Endothelial cell of umbilical vein (primary cell): Measurements from ENCODE around the gene ASTN1. TPM values are rescaled to one million over a fixed set of nuclear protein-coding genes. Genes with fewer than 3 reads are reported as not detected.

Experiments used
- BruUV-seq: library from RNA; stranded (reverse); fragments of 400-500 nt; replicated peaks from 2 replicates; lab custom pipeline; 2021; lab: Mats Ljungman, UMichigan
- CTCF ChIA-PET: fragments of 300-600, 350-600 bp; sonication (Branson Sonifier 250); formaldehyde crosslinking; loops from one replicate; lab custom pipeline; 2021; ENCODE audit warnings: antibody characterized with exemption, inconsistent platforms; lab: Charles Lee
- POLR2A ChIA-PET: fragments of 300-600, 350-600 bp; sonication (Branson Sonifier 250); formaldehyde crosslinking; loops from one replicate; lab custom pipeline; 2021; ENCODE audit warnings: antibody characterized with exemption, inconsistent platforms; lab: Charles Lee
- DNase-seq: peaks from one replicate; pipeline ENCODE4 v3.0.0-alpha.2; 2011; ENCODE audit warnings: low read depth, low spot score
- FAIRE-seq: peaks from 2 replicates; lab custom pipeline; 2011; peaks lifted over from hg19 to GRCh38; lab: Jason Lieb, UNC
- H2AFZ ChIP-seq: 2 replicates; pipeline ENCODE4 v1.6.0; 2012; ENCODE audit warnings: low read depth, low read length, control low read depth, inconsistent platforms
- H3K27ac ChIP-seq: 2 replicates; pipeline ENCODE4 v1.5.1; 2011; ENCODE audit warnings: low read depth, mild to moderate bottlenecking, control low read depth, low read length, moderate library complexity; ENCODE audit not compliant: insufficient read depth
- H3K27me3 ChIP-seq, 2 experiments: 2 replicates each; pipeline versions ENCODE4 v1.6.0 to v1.6.1; 2011; ENCODE audit warnings: low read length in 2 of 2, mixed read lengths in 1 of 2; ENCODE audit not compliant: control insufficient read depth in 2 of 2, insufficient read depth in 2 of 2
- H3K36me3 ChIP-seq, 2 experiments: 2 replicates in 1 of 2; 3 replicates in 1 of 2; pipeline ENCODE4 v1.5.1; 2011; ENCODE audit warnings: low read length in 2 of 2, mild to moderate bottlenecking in 1 of 2, moderate library complexity in 1 of 2; ENCODE audit not compliant: control insufficient read depth in 2 of 2, insufficient read depth in 2 of 2; ENCODE audit errors: extremely low read depth in 1 of 2
- H3K4me1 ChIP-seq: 3 replicates; pipeline ENCODE4 v1.5.1; 2011; ENCODE audit warnings: mild to moderate bottlenecking, low read length; ENCODE audit not compliant: control insufficient read depth, insufficient read depth; ENCODE audit errors: extremely low read depth
- H3K4me2 ChIP-seq: 2 replicates; pipeline ENCODE4 v1.6.1; 2011; ENCODE audit warnings: low read length, control low read depth, mixed read lengths; ENCODE audit not compliant: insufficient read depth
- H3K4me3 ChIP-seq, 3 experiments: fragments of 200-600 bp in 1 of 3; sonication (generic), shearing (Covaris generic) in 1 of 3; replicated peaks in 1 of 3; 2 replicates each; pipeline ENCODE4 v1.5.1; 2011 to 2016; ENCODE audit warnings: control low read depth in 3 of 3, low read length in 3 of 3, mild to moderate bottlenecking in 2 of 3, inconsistent platforms in 1 of 3, low read depth in 1 of 3, moderate library complexity in 1 of 3; ENCODE audit not compliant: insufficient read depth in 1 of 3
- H3K79me2 ChIP-seq: 2 replicates; pipeline ENCODE4 v1.6.0; 2012; ENCODE audit warnings: low read length, inconsistent platforms; ENCODE audit not compliant: control insufficient read depth, insufficient read depth
- H3K9ac ChIP-seq: replicated peaks from 2 replicates; pipeline ENCODE3; 2011; ENCODE audit warnings: low read length, control low read depth; ENCODE audit not compliant: insufficient read depth; ENCODE audit errors: extremely low read depth
- H3K9me1 ChIP-seq: replicated peaks from 3 replicates; pipeline ENCODE4 v1.6.0; 2011; ENCODE audit warnings: mild to moderate bottlenecking, low read length; ENCODE audit not compliant: control insufficient read depth, insufficient read depth; ENCODE audit errors: extremely low read depth
- H3K9me3 ChIP-seq: replicated peaks from 2 replicates; pipeline ENCODE4 v1.5.1; 2012; ENCODE audit warnings: low read length, inconsistent platforms; ENCODE audit not compliant: control insufficient read depth, insufficient read depth
- H4K20me1 ChIP-seq: replicated peaks from 2 replicates; pipeline ENCODE3; 2011; ENCODE audit warnings: mild to moderate bottlenecking, low read length; ENCODE audit not compliant: control insufficient read depth, insufficient read depth; ENCODE audit errors: extremely low read depth
- EZH2 ChIP-seq: IDR thresholded peaks from 2 replicates; pipeline ENCODE4 v1.6.1; 2012; ENCODE audit warnings: borderline replicate concordance, low read depth, mild to moderate bottlenecking, moderate library complexity, low read length, inconsistent platforms; ENCODE audit not compliant: severe bottlenecking
- FOS ChIP-seq: IDR thresholded peaks from 2 replicates; pipeline ENCODE4 v1.6.1; 2011; ENCODE audit warnings: mild to moderate bottlenecking, low read length, moderate library complexity, borderline replicate concordance; ENCODE audit not compliant: insufficient read depth
- GATA2 ChIP-seq: IDR thresholded peaks from 2 replicates; pipeline ENCODE4 v1.7.0; 2011; ENCODE audit warnings: low read depth, mild to moderate bottlenecking, moderate library complexity, mixed read lengths, low read length; ENCODE audit not compliant: insufficient read length, insufficient read depth
- JUN ChIP-seq: IDR thresholded peaks from 2 replicates; pipeline ENCODE4 v1.6.1; 2011; ENCODE audit warnings: borderline replicate concordance, low read depth; ENCODE audit not compliant: insufficient read length, insufficient read depth
- MAX ChIP-seq: IDR thresholded peaks from 2 replicates; pipeline ENCODE4 v1.6.1; 2011; ENCODE audit not compliant: insufficient read depth, insufficient read length
- MYC ChIP-seq: IDR thresholded peaks from one replicate; pipeline ENCODE4 v1.6.1; 2011; ENCODE audit warnings: mild to moderate bottlenecking, low read depth, low read length
- POLR2A ChIP-seq: IDR thresholded peaks from 2 replicates; pipeline ENCODE4 v1.6.1; 2012; ENCODE audit warnings: low read depth, mild to moderate bottlenecking, control low read depth, low read length
- POLR2AphosphoS5 ChIP-seq: IDR thresholded peaks from 2 replicates; pipeline ENCODE4 v1.6.1; 2012; ENCODE audit warnings: low read depth, mild to moderate bottlenecking, control low read depth, low read length, moderate library complexity; ENCODE audit not compliant: insufficient read depth
- dilution Hi-C: fragments of 300-500 bp; cut with MboI; formaldehyde crosslinking; loops from one replicate; pipeline ENCODE4 v1.15.0; 2019; ENCODE audit warnings: low sequenced_read_pairs; ENCODE audit not compliant: extremely low pct_ligation_motif_present
- intact Hi-C: fragments of 100-400 bp; cut with micrococcal nuclease; formaldehyde crosslinking; loops from one replicate; pipeline ENCODE4 v1.10.0; 2022
- polyA plus RNA-seq, 4 experiments: library from polyadenylated mRNA; depleted of rRNA in 3 of 4; stranded (reverse) in 3 of 4; unstranded in 1 of 4; fragments of >200 nt; gene quantifications; 2 replicates each; pipeline versions ENCODE4 v1.2.1 to v1.2.3, GENCODE V29; 2011 to 2012; ENCODE audit warnings: missing spikeins in 1 of 4
- total RNA-seq: library from RNA; stranded (reverse); gene quantifications from 2 replicates; pipeline ENCODE4 v1.2.3, GENCODE V29; 2021
- TF ChIP-seq, protein P1 (sequence below), 2 donors: IDR thresholded peaks; 1 replicate in 1 of 2; 2 replicates in 1 of 2; pipeline ENCODE4 v1.5.1; 2011; ENCODE audit warnings: low read length in 2 of 2, mild to moderate bottlenecking in 2 of 2, moderate library complexity in 2 of 2, control low read depth in 1 of 2, inconsistent platforms in 1 of 2, low read depth in 1 of 2; ENCODE audit not compliant: insufficient read depth in 1 of 2; ENCODE audit errors: extremely low read depth in 1 of 2

The ASTN1 gene
- total and polyA plus RNA-seq, 2 donors (not counting 3 experiments of a cell fraction or from before 2014, with no cell fraction given), result 0.04 TPM; not detected in 1

GRCh38 chr1:176877557-176877956 lies 287.0 kb downstream of the ASTN1 start:
- dilution Hi-C loops, result no loop called here
- DNase-seq (no peak), FAIRE-seq (no peak)

More at GRCh38 chr1:176877557-176877956, 287.0 kb downstream of the ASTN1 start:
- no peak overlapping the region for H3K9ac ChIP-seq
- H3K4me1 ChIP-seq, result no peaks in the 10 kb centered on the region
- no peaks in the 10 kb centered on the region for H3K36me3 ChIP-seq
- H3K4me2 ChIP-seq, result no peak overlapping the region
- no peak for TF ChIP-seq JUN
- TF ChIP-seq FOS, result no peak
- TF ChIP-seq, protein P1, sequence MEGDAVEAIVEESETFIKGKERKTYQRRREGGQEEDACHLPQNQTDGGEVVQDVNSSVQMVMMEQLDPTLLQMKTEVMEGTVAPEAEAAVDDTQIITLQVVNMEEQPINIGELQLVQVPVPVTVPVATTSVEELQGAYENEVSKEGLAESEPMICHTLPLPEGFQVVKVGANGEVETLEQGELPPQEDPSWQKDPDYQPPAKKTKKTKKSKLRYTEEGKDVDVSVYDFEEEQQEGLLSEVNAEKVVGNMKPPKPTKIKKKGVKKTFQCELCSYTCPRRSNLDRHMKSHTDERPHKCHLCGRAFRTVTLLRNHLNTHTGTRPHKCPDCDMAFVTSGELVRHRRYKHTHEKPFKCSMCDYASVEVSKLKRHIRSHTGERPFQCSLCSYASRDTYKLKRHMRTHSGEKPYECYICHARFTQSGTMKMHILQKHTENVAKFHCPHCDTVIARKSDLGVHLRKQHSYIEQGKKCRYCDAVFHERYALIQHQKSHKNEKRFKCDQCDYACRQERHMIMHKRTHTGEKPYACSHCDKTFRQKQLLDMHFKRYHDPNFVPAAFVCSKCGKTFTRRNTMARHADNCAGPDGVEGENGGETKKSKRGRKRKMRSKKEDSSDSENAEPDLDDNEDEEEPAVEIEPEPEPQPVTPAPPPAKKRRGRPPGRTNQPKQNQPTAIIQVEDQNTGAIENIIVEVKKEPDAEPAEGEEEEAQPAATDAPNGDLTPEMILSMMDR (IDR thresholded peaks at IDR 0.05; ENCODE audit: extremely low read depth in 1 of 2, insufficient read depth in 1 of 2, low read depth in 1 of 2, low read length in 2 of 2), result no peak
- TF ChIP-seq POLR2AphosphoS5, result no peak
- TF ChIP-seq MAX, result no peak
- no peak for TF ChIP-seq EZH2
- no peak for TF ChIP-seq MYC
- no peak for TF ChIP-seq GATA2
- no peak for TF ChIP-seq POLR2A
- H3K9me1 ChIP-seq, result no peaks in the 10 kb centered on the region
- no peak overlapping the region for H3K4me3 ChIP-seq
- no peaks in the 10 kb centered on the region for H3K9me3 ChIP-seq
- H2AFZ ChIP-seq, result no peak overlapping the region
- H3K27ac ChIP-seq, result no peak overlapping the region
- no peaks in the 10 kb centered on the region for H3K79me2 ChIP-seq
- ChIA-PET CTCF (no interaction called here), POLR2A (no interaction called here)
- no peaks in the 10 kb centered on the region for H4K20me1 ChIP-seq
- BruUV-seq, result no TSS peak
- H3K27me3 ChIP-seq, result no peaks in the 10 kb centered on the region
- intact Hi-C loops, result no loop called here
